ENCODE results near the gene BCAS3. TPM values are rescaled to one million over a fixed set of nuclear protein-coding genes. Genes with fewer than 3 reads are reported as not detected.

The BCAS3 gene
- total RNA-seq, 1 donor from 2014 or later: 15.6 TPM

- DNase-seq (peak; percentile 75), ATAC-seq (ENCODE audit: poor library complexity) (peak; percentile 84)
- intact Hi-C loops (cut with DNase I): no loop called here
These were observed 636.0 kb downstream of the BCAS3 start for GRCh38 chr17:61313461-61314326.

GRCh38 chr17:61314368-61315078, 636.9 kb downstream of the BCAS3 start:
- intact Hi-C loops (cut with DNase I): no loop called here

GRCh38 chr17:61316633-61317032, 639.0 kb downstream of the BCAS3 start:
- DNase-seq: no peak
- intact Hi-C loops (cut with DNase I): no loop called here
- no peak for ATAC-seq (ENCODE audit: poor library complexity)

More at GRCh38 chr17:61314368-61315078, 636.9 kb downstream of the BCAS3 start:
- ATAC-seq (ENCODE audit: poor library complexity): peak; percentile 94
- DNase-seq: peak; percentile 63

- no peak for ATAC-seq (ENCODE audit: poor library complexity)
These were observed 640.1 kb downstream of the BCAS3 start for GRCh38 chr17:61317779-61318178.

GRCh38 chr17:61318684-61319098, 641.0 kb downstream of the BCAS3 start:
- no peak for ATAC-seq (ENCODE audit: poor library complexity)
- no peak for DNase-seq
- intact Hi-C loops (cut with DNase I): no loop called here

More at GRCh38 chr17:61317779-61318178, 640.1 kb downstream of the BCAS3 start:
- intact Hi-C loops (cut with DNase I): no loop called here
- DNase-seq: no peak

- no peak for ATAC-seq (ENCODE audit: poor library complexity)
- intact Hi-C loops (cut with DNase I): loop anchor here (10.0 kb wide), 1 partner anchor 63 kb away; no protein-coding TSS in a partner anchor
- DNase-seq: no peak
These were observed 643.7 kb downstream of the BCAS3 start for GRCh38 chr17:61321344-61321743.

- intact Hi-C loops (cut with DNase I): loop anchor here (10.0 kb wide), 1 partner anchor 62 kb away; no protein-coding TSS in a partner anchor
- no peak for DNase-seq
- peak; percentile 58 for ATAC-seq (ENCODE audit: poor library complexity)
These were observed 644.8 kb downstream of the BCAS3 start for GRCh38 chr17:61322325-61323002.

GRCh38 chr17:61323003-61323908, 645.6 kb downstream of the BCAS3 start:
- intact Hi-C loops (cut with DNase I): loop anchor here (10.0 kb wide), 1 partner anchor 62 kb away; no protein-coding TSS in a partner anchor
- ATAC-seq (ENCODE audit: poor library complexity) (peak; percentile 63), DNase-seq (no peak)

GRCh38 chr17:61323909-61324868, 646.5 kb downstream of the BCAS3 start:
- DNase-seq (no peak), ATAC-seq (ENCODE audit: poor library complexity) (peak; percentile 62)
- intact Hi-C loops (cut with DNase I): loop anchor here (10.0 kb wide), 1 partner anchor 61 kb away; no protein-coding TSS in a partner anchor

GRCh38 chr17:61324950-61325349, 647.3 kb downstream of the BCAS3 start:
- DNase-seq (no peak), ATAC-seq (ENCODE audit: poor library complexity) (no peak)
- intact Hi-C loops (cut with DNase I): loop anchor here (10.0 kb wide), 1 partner anchor 60 kb away; no protein-coding TSS in a partner anchor

GRCh38 chr17:61325382-61326073, 647.9 kb downstream of the BCAS3 start:
- DNase-seq: no peak
- intact Hi-C loops (cut with DNase I): loop anchor here (10.0 kb wide), 1 partner anchor 59 kb away; no protein-coding TSS in a partner anchor
- no peak for ATAC-seq (ENCODE audit: poor library complexity)

- DNase-seq (no peak), ATAC-seq (ENCODE audit: poor library complexity) (no peak)
- intact Hi-C loops (cut with DNase I): loop anchor here (10.0 kb wide), 1 partner anchor 58 kb away; no protein-coding TSS in a partner anchor
These were observed 648.7 kb downstream of the BCAS3 start for GRCh38 chr17:61326330-61326729.

GRCh38 chr17:61328351-61328750, 650.7 kb downstream of the BCAS3 start:
- intact Hi-C loops (cut with DNase I): loop anchor here (10.0 kb wide), 1 partner anchor 56 kb away; no protein-coding TSS in a partner anchor
- DNase-seq: no peak
- ATAC-seq (ENCODE audit: poor library complexity): no peak

- intact Hi-C loops (cut with DNase I): loop anchor here (5.0 kb wide), 1 partner anchor 73 kb away; no protein-coding TSS in a partner anchor
- DNase-seq: no peak
- ATAC-seq (ENCODE audit: poor library complexity): no peak
These were observed 652.8 kb downstream of the BCAS3 start for GRCh38 chr17:61330174-61331150.

GRCh38 chr17:61331178-61331577, 653.5 kb downstream of the BCAS3 start:
- DNase-seq: no peak
- intact Hi-C loops (cut with DNase I): loop anchor here (5.0 kb wide), 1 partner anchor 74 kb away; no protein-coding TSS in a partner anchor
- peak; percentile 25 for ATAC-seq (ENCODE audit: poor library complexity)
